Neural progenitor cell (in vitro differentiated cells): Measurements from ENCODE around the gene MAML3. TPM values are rescaled to one million over a fixed set of nuclear protein-coding genes. Genes with fewer than 3 reads are reported as not detected.

Experiments
- DNase-seq: peaks from one replicate; pipeline ENCODE4 v3.0.0-alpha.2; 2016; ENCODE audit warnings: low spot score
- H2AFZ ChIP-seq: fragments of 200-600 bp; sonication (generic); replicated peaks from 2 replicates; pipeline ENCODE4 v1.6.1; 2016; ENCODE audit warnings: antibody characterized with exemption
- H3F3A ChIP-seq: fragments of 200-600 bp; sonication (generic); 2 replicates; pipeline ENCODE4 v1.6.1; 2016; ENCODE audit warnings: antibody characterized with exemption, low read depth
- H3K27ac ChIP-seq: fragments of 200-600 bp; sonication (generic); 2 replicates; pipeline ENCODE4 v1.5.1; 2016; ENCODE audit warnings: mild to moderate bottlenecking
- H3K27me3 ChIP-seq: fragments of 200-600 bp; sonication (generic); 2 replicates; pipeline ENCODE4 v1.6.1; 2016; ENCODE audit warnings: mild to moderate bottlenecking, moderate library complexity
- H3K36me3 ChIP-seq: fragments of 200-600 bp; sonication (generic); 2 replicates; pipeline ENCODE4 v1.5.1; 2016
- H3K4me1 ChIP-seq: fragments of 200-600 bp; sonication (generic); 2 replicates; pipeline ENCODE4 v1.6.1; 2016; ENCODE audit warnings: mixed run types
- H3K4me2 ChIP-seq: fragments of 200-600 bp; sonication (generic); 2 replicates; pipeline ENCODE4 v1.6.1; 2016
- H3K4me3 ChIP-seq: fragments of 200-600 bp; sonication (generic); 2 replicates; pipeline ENCODE4 v1.5.1; 2016
- H3K79me2 ChIP-seq: fragments of 200-600 bp; sonication (generic); 2 replicates; pipeline ENCODE4 v1.6.1; 2016; ENCODE audit warnings: low read depth
- H3K9ac ChIP-seq: fragments of 200-600 bp; sonication (generic); 2 replicates; pipeline ENCODE4 v1.6.1; 2016
- H3K9me3 ChIP-seq: fragments of 200-600 bp; sonication (generic); 2 replicates; pipeline ENCODE4 v1.5.1; 2016; ENCODE audit warnings: low read depth
- H4K20me1 ChIP-seq: fragments of 200-600 bp; sonication (generic); 2 replicates; pipeline ENCODE4 v1.6.1; 2016; ENCODE audit warnings: low read depth
- H3K27ac Mint-ChIP-seq: 3 replicates; pipeline ENCODE4 v1.8.0; 2021; ENCODE audit warnings: mixed read lengths
- H3K27me3 Mint-ChIP-seq: 2 replicates; pipeline ENCODE4 v1.8.0; 2022; ENCODE audit warnings: low read depth, mild to moderate bottlenecking, inconsistent platforms, moderate library complexity, mixed read lengths; ENCODE audit not compliant: insufficient read depth
- H3K36me3 Mint-ChIP-seq: 3 replicates; pipeline ENCODE4 v1.8.0; 2021; ENCODE audit warnings: mixed read lengths
- H3K4me1 Mint-ChIP-seq: 3 replicates; pipeline ENCODE4 v1.8.0; 2021; ENCODE audit warnings: mixed read lengths
- H3K4me3 Mint-ChIP-seq: 3 replicates; pipeline ENCODE4 v1.8.0; 2021; ENCODE audit warnings: mild to moderate bottlenecking, moderate library complexity, mixed read lengths
- H3K9me3 Mint-ChIP-seq: 3 replicates; pipeline ENCODE4 v1.8.0; 2020; ENCODE audit warnings: mixed read lengths
- CTCF ChIP-seq: fragments of 200-600 bp; sonication (generic); IDR thresholded peaks from 2 replicates; pipeline ENCODE4 v1.5.1; 2017; ENCODE audit warnings: antibody characterized with exemption, mild to moderate bottlenecking
- EZH2 ChIP-seq: fragments of 200-600 bp; sonication (generic); IDR thresholded peaks from 2 replicates; pipeline ENCODE4 v1.6.1; 2017; ENCODE audit warnings: antibody characterized with exemption, mild to moderate bottlenecking, moderate library complexity
- EZH2phosphoT487 ChIP-seq: fragments of 200-600 bp; sonication (generic); IDR thresholded peaks from 2 replicates; pipeline ENCODE4 v1.6.1; 2017; ENCODE audit warnings: antibody characterized with exemption
- total RNA-seq: library from RNA; depleted of rRNA; stranded (reverse); fragments of >200 nt; gene quantifications from 2 replicates; pipeline ENCODE4 v1.2.3, GENCODE V29; 2015; ENCODE audit warnings: low replicate concordance

Gene MAML3
- total RNA-seq, 1 donor from 2014 or later, result 14.4 TPM

- H3K27me3 ChIP-seq, result no peaks in the 10 kb centered on the region
- H3K27ac Mint-ChIP-seq, result no peak overlapping the region
- H4K20me1 ChIP-seq, result peaks cover 4% of the 10 kb centered on the region
- peaks cover 6% of the 10 kb centered on the region for H3K36me3 Mint-ChIP-seq
- H3K27me3 Mint-ChIP-seq, result no peaks in the 10 kb centered on the region
- no peak overlapping the region for H3K9ac ChIP-seq
- H3K4me2 ChIP-seq, result no peak overlapping the region
- H3K9me3 ChIP-seq, result no peaks in the 10 kb centered on the region
- TF ChIP-seq CTCF, result no peak
- no peak overlapping the region for H2AFZ ChIP-seq
- peaks cover 2% of the 10 kb centered on the region for H3K4me1 Mint-ChIP-seq
- no peak overlapping the region for H3K4me3 ChIP-seq
- H3K9me3 Mint-ChIP-seq, result peaks cover 4% of the 10 kb centered on the region
- H3F3A ChIP-seq, result no peaks in the 10 kb centered on the region
- H3K4me1 ChIP-seq, result no peaks in the 10 kb centered on the region
- H3K4me3 Mint-ChIP-seq, result no peak overlapping the region
- no peak for DNase-seq
- H3K27ac ChIP-seq, result no peak overlapping the region
- no peaks in the 10 kb centered on the region for H3K79me2 ChIP-seq
- no peaks in the 10 kb centered on the region for H3K36me3 ChIP-seq
Measured at GRCh38 chr4:139910106-139910505, 243.9 kb downstream of the MAML3 start.

GRCh38 chr4:139908636-139909437 lies 245.1 kb downstream of the MAML3 start:
- H3K27me3 Mint-ChIP-seq, result peaks cover 3% of the 10 kb centered on the region
- no peak for TF ChIP-seq CTCF
- TF ChIP-seq EZH2phosphoT487, result no peak
- no peak for TF ChIP-seq EZH2
- Histone ChIP-seq H2AFZ (no peak overlapping the region), H3K9me3 (no peaks in the 10 kb centered on the region), H3K9ac (no peak overlapping the region), H3K36me3 (no peaks in the 10 kb centered on the region), H3K79me2 (no peaks in the 10 kb centered on the region), H3K4me2 (no peak overlapping the region), H3K27me3 (no peaks in the 10 kb centered on the region), H4K20me1 (no peaks in the 10 kb centered on the region), H3K4me3 (no peak overlapping the region), H3K4me1 (no peaks in the 10 kb centered on the region), H3K27ac (no peak overlapping the region), H3F3A (no peaks in the 10 kb centered on the region)
- no peak overlapping the region for H3K27ac Mint-ChIP-seq
- no peaks in the 10 kb centered on the region for H3K4me1 Mint-ChIP-seq
- H3K4me3 Mint-ChIP-seq, result no peak overlapping the region
- no peak for DNase-seq
- H3K36me3 Mint-ChIP-seq, result peaks cover 14% of the 10 kb centered on the region
- peaks cover 11% of the 10 kb centered on the region for H3K9me3 Mint-ChIP-seq

DNA sequence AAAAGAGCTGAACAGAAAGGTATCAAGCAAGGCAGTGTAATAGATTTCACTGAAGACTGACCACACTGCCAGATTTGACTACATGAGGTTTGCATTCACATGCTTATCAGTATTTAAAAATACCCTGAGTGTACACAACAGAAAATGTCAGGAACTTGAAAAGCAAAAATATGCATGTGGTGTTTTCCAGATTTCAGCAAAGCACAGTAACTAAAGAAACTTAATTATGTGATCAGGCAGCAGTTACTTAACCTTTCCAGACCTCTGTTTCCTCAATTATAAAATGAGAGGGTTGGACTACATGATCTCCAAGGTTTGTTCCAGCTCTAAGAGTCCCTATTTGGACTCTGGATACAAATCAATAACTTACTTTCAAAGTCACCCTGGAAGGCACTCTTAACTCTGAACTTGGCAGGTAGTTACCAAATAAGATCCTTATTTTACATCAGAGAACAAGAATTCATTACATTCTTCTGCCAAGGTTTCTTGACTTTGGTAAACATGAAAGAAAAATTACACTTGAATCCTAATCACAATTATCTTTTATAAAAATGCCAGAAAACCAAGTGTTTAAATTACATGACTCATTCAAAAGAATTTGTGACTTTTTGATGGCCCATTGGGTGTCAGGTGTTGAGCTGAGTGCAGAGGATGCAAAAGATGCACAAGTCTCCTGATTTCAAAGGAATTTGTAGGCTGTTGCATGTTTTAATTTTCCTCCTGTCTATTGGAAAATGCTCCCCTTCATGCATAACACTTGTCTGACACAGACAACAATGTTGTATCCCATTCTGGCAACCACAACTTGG lies 246.8 kb downstream of the MAML3 start:
- no peak overlapping the region for H3K27ac Mint-ChIP-seq
- Histone ChIP-seq H3K27me3 (no peaks in the 10 kb centered on the region), H3K4me2 (no peak overlapping the region), H3K4me1 (peaks cover 7% of the 10 kb centered on the region), H4K20me1 (no peaks in the 10 kb centered on the region), H3K79me2 (no peaks in the 10 kb centered on the region), H3K9me3 (no peaks in the 10 kb centered on the region), H3K9ac (no peak overlapping the region), H2AFZ (no peak overlapping the region), H3K4me3 (no peak overlapping the region), H3K27ac (no peak overlapping the region), H3K36me3 (no peaks in the 10 kb centered on the region), H3F3A (no peaks in the 10 kb centered on the region)
- peaks cover 16% of the 10 kb centered on the region for H3K9me3 Mint-ChIP-seq
- peaks cover 7% of the 10 kb centered on the region for H3K4me1 Mint-ChIP-seq
- DNase-seq, result no peak
- H3K4me3 Mint-ChIP-seq, result no peak overlapping the region
- peaks cover 20% of the 10 kb centered on the region for H3K36me3 Mint-ChIP-seq
- TF ChIP-seq EZH2phosphoT487 (no peak), CTCF (no peak), EZH2 (no peak)
- H3K27me3 Mint-ChIP-seq, result peaks cover 3% of the 10 kb centered on the region
